Right renal pelvis (tissue), 4 donors: ENCODE data around the gene SLC6A1. TPM values are rescaled to one million over a fixed set of nuclear protein-coding genes. Genes with fewer than 3 reads are reported as not detected.
A peak's percentile ranks its signal among the peaks of the same experiment; 100 is the strongest.

Experiments
- DNase-seq, 4 donors: peaks; one replicate each; pipeline ENCODE4 v3.0.0-alpha.2; 2013; ENCODE audit warnings: low read depth in 4 of 4, low spot score in 3 of 4, missing footprints in 1 of 4
- polyA plus RNA-seq, 4 donors: library from polyadenylated mRNA; unstranded; fragments of 120-200 nt; gene quantifications; one replicate each; pipeline ENCODE4 v1.2.1, GENCODE V29; 2013; ENCODE audit not compliant: insufficient read length in 4 of 4

The SLC6A1 gene
- polyA plus RNA-seq, result 1 to 10 TPM in 1 of 4 donors, under 1 TPM in 3; 0.57 to 1.2 (median 0.95) TPM

DNA sequence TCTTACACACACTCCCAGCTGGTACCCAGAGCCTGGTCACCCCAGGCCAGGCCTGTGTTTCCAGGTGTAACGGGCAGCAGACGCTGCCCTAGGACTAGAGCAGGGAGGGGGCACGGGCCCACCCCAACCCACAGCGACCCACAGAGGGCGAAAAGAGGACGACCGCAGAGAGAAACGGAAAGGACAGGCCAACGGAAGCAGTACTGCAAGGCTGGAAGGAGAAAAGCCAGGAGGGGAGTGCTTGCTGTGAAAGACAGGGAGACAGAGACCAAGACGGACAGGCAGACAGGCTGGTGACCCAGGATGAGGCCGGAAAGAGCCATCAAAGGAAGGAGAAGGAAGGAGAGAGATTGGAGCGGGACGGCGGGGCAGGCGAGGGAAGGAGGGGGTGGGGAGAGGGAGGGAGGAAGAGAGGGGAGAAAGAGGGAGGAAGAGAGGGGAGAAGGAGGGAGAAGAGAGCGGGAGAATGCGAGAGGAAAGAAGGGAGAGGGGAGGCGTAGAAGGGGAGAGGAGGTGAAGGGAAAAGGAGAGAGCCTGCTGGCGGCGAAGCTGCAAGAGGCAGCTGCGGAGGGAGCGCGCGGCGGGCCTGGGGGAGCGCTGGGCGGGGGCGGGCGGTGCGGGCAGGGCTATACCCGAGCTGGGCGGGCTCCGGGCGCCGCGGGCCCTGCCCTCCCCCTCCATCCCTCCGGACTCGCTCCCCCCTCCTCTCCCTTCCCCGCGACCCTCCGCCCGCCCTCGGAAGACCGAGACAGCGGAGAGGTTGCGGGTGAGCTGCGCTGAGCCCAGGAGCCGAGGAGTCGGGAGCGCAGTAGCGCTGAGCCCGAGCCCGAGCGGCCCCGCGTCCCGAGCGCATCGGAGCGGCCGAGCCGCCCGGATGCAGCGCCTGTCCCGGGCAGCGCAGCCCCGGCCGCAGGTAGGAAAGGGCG, at the start of gene SLC6A1:
Gene SLC6A1 (plus strand): TSS at position 732 of the 926 bp plus-strand sequence. CDS start 24,464 bp downstream, outside the sequence.
- no peak for DNase-seq

DNA sequence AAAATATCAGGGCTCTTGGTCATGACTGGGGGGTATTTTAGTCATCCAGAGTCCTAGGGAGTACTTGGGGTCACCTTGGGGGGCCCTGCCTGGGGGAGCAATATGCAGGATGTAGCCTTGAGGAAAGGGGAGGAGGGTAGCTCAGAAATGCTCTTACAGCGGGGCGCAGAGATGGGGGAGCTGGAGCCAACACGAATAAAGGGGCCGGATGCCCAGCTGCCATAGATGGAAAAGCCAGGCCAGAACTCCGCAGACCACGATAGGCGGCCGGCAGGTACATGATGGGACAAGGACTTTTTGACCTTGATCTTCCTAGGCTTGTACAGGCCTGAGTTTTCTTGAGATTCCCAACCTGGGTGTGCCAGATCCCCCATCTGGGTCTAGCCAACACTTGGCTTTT, 47.7 kb upstream of the SLC6A1 start:
- DNase-seq, result no peak

DNA sequence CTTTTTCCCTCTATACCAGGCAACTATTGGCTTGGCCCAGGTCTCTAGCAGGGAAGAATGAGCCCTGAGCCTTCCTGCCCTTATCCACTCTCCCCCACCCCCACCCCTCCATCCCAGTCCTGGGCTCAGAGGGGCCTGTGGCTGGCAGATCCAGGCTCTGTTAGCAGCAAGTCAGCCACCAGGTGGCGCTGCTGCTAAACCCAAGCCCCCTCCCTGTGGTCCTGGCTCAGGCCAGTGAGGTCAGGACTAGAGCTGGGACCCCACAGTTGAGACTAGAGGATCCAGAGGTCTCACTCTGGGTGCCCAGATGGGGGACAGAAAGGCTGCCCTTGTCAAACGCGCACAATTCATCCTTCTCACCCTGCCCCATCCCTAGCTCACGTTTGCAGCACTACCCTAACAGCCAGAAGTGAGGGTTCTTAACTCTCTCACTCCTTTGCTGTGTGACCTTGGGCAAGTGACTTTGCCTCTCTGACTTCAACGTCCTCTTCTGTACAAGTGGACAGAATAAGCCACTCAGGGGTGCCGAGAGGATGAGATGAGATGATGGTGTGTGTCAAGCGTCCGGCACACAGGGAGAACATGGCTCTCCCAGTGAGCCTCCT, 46.8 kb upstream of the SLC6A1 start:
- peak in 3 of 4 donors; percentile 30 to 51 (median 31) for DNase-seq

DNA sequence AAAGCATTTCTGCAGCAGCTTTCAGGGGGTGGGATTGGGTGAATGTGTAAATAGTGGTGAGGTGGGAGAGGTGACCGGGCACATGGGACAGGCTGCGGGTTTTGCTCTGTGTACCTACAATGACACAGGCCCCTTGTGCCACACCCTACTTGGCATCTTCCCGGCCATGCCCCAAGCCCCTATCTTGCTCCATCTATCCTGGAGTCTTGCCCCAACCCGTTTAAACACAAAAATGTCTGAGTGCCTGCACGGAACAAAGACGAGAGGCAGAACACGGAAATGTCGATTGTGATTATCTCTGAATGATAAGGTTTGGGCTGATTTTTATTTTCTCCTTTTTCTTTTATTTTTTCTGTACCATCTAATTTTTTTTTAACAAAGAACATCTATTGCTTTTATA, 46.0 kb upstream of the SLC6A1 start:
- no peak for DNase-seq

- no peak for DNase-seq
Observed at GRCh38 chr3:10948326-10948725, 44.2 kb upstream of the SLC6A1 start.

- DNase-seq, result no peak
Observed at GRCh38 chr3:10949197-10949596, 43.4 kb upstream of the SLC6A1 start.

GRCh38 chr3:10950476-10951294, 41.9 kb upstream of the SLC6A1 start:
- DNase-seq, result peak in 1 of 4 donors; percentile 12

GRCh38 chr3:10951295-10951926, 41.1 kb upstream of the SLC6A1 start:
- no peak for DNase-seq

DNA sequence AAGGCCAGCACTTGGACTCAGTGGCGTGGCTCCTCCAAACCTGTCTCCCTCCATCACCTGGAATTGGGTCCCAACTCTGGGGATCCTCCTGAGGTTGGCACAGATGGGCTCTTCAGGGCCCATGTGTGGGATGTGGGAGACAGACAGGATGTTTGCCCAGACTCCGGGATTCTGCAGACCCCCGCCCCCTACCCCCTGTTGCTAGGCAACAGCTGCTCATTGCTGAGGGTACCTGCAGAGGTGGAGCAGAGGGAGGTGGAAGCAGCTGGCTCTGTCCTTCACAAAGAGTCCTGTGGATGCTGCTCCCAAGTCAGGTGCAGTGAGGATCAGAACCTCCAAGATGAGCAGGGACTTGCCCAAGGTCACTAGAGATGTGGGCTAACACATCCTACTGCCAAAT, 40.0 kb upstream of the SLC6A1 start:
- no peak for DNase-seq

DNA sequence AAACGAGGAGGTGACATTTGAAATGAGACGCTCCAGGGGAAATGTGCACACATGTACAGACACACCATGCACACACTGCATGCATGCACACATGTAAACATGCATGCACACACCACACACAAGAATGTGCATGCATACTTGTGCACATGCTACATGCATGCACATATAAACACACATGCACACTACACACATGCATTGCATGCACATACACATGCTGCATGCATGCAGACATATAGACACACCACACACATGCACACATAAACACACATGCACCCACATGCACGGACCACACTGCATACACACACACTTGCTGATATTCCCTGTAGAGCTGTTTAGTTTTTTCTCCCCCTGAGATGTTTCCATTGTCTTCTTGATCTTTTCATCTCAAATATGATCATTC, 37.8 kb upstream of the SLC6A1 start:
- DNase-seq, result no peak

GRCh38 chr3:10955711-10956453, 36.7 kb upstream of the SLC6A1 start:
- DNase-seq, result no peak

- no peak for DNase-seq
Observed at GRCh38 chr3:10956531-10956930, 36.0 kb upstream of the SLC6A1 start.

DNA sequence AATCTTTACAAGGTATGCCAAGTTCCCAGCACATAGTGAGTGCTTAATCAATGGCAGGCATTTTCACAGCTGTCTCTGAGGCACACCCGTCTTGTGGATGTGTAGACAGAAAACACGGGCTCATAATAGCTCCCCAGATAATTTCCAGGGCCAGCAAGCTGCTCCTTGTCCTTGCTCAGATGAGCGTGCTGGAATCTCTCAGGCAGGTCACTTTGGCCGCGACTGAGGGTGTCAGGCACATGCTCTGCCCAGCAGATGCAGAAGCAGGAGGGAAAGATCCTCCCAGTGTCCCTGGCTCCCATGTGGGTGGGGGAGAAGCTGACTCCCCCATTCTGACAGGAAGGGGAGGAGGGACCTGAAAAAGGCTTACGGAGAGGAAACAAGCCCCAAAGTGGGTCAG, 35.6 kb upstream of the SLC6A1 start:
- no peak for DNase-seq

DNA sequence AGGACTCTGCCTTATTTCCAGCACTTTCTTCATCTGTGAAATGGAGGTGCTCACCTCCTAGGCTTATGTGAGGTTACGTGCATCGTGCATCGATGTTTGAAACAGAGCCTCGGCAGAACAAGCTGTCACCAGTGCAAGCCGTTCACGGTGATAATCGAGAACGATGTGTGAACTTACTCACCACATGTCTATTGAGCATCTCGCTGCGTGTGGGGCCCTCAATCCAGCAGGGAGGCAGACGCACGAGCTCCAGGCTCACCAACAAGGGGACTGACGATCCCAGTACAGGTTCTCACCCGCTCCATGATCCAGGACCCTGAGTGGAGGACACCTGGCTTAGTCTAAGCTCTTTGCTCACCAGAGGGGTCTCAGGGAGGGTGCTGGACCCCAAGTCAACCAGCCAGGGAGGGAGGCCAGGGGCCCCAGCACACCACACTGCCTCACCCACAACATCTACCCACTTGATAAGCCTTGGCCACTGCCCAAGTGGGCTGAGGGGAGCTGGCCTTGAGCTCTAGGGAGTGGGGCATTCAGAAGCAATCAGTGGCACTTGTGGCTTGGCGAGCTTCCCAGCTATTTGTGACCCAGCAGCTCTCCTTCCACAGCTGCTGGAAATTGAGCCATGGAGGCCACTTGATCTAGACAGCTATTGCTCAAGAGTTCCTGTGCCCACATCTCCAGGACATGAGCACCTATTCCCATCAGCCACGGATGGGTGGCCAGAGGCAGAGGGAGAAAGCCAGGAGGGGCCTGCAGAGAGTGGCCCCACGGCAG, 34.4 kb upstream of the SLC6A1 start:
- no peak for DNase-seq

DNA sequence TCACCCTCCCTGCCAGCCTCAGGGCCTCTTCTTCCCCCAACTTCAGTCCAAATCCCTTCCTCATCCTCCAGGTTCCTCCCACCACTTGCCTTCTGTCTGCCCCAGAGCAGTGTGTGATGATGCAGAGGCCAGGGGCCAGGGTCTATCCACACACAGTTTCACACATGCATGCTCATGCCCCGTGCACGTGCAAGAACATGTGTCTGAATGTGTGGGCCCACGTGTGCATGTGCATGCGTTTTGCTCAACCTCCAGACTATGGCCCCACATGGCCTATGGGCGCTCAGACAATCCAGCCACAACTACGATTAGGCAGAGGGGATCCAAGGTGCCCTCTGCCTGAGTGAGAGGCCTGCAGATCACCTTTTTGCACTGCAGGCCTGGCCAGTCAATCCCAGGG, 32.3 kb upstream of the SLC6A1 start:
- no peak for DNase-seq

- DNase-seq, result no peak
Observed at GRCh38 chr3:10961921-10962320, 30.6 kb upstream of the SLC6A1 start.

DNA sequence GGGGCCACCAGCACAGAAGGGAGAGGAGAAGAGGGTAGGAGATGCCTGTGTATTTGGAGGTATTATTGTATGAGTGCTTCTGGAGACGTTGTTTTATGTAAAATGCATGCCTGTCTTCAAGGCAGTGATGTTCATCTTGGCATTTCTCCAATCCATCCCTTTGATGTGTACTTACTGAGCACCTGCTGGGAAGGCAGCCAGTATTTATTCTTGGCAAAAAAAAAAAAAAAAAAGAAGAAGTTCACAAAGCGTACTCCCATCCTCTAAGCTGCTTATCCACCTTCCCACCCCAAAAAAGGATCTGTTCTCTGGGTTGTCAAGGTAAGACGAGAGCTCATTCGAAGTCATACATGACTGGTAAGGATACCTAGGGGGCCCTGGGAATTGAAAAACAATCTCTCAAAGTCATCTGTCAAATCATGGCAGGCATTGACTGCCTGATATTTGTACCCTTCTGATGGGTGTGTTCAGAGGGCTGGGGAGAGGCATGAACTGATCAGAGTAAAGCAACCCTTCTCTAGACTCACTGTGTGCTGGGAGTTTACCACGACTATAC, 30.0 kb upstream of the SLC6A1 start:
- no peak for DNase-seq

DNA sequence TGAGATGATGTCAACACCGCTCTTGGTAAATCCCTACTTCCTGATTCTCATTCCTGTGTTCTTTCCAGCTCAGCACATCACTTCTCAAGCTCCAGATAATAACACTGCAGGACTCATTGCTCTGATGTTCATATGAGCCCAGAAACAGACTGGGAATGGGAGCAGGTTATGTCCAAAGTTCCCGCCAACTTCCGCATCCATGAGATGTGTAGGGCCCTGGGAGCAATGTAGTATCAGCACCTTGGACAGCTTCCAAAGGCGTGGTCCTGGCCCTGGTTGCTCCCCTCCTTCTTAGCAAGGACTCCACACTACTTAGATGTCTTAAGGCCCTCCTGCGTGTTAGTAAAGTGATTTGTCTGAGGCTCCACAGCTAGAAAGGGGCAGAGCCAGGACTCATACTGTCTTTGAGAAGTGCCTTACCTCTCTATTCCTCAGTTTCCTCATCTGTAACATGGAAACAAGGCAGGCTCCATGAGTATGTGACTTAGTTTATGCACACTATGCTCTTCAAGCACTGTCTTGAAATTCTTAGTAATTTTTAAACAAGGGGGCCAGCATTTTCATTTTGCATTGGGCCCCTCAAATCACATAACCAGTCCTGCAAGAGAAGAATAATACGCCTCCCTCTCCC, 27.9 kb upstream of the SLC6A1 start:
- DNase-seq, result peak in 3 of 4 donors; percentile 35 to 45 (median 36)
